Islet precursor cell (in vitro differentiated cells): ENCODE measurements around the gene APLF.
"Not testable (repeated sequence)": the region's sequence is repeated elsewhere in the genome, so short reads cannot be mapped to it uniquely, and the experiment has no call there.

Experiments
- DNase-seq: peaks from one replicate; pipeline ENCODE4 v3.0.0-alpha.2; 2018

APLF gene

DNA sequence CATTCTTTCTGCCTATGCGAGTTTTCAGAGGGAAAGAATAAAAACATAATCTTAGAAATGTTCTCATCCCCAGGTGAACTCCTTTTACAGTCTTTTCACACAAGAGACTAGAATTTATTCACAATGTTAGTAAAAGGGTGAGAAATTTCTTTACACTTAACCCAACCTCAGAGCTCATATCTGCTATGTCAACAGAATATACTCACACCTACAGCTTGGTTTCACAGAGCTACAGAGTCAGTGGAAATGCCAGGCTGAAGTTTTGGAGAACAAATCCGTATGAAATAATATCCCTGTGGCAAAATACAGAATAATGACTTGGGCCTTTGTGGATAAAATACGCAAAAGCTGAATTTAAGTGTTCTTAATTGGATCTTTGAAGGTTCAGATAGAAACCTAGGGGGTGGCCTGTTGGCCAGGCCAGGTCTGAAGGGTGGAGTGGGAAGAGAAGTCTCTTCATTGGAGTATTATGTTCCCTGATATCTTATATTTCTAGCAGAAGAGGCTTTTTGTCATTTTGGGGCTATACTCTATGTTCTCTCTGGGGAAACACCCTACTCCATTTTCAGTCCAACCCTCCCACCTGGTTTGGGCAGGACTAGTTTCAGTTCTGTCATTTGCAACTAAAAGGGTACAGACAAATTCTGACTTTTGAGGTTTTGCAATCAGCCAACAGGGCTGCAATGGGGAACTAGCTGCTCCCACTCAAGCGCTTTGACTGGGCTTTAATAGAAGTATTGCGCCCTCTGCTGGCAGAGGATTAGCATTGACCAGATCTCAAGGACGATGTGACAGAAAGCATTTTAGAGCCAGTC lies 26.0 kb upstream of the APLF start:
- DNase-seq: peak; percentile 87

DNA sequence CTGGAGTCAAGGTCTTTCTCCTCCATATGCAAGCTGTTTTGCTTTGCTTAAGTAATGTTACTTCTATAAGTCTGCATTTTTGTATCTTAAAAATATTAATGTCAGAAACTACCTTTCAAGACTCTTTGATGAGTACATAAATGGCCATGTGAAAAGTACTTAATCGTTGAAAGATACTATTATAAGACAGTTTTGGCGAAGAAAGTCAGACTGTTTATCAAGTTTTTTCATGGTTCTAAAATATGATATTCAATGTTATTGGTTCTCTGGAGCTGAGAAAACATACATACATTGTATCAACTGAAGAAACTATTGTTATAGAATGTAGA lies 25.4 kb upstream of the APLF start:
- DNase-seq: no peak

DNA sequence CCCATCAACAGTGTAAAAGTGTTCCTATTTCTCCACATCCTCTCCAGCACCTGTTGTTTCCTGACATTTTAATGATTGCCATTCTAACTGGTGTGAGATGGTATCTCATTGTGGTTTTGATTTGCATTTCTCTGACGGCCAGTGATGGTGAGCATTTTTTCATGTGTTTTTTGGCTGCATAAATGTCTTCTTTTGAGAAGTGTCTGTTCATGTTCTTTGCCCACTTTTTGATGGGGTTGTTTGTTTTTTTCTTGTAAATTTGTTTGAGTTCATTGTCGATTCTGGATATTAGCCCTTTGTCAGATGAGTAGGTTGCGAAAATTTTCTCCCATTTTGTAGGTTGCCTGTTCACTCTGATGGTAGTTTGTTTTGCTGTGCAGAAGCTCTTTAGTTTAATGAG lies 21.0 kb upstream of the APLF start:
- DNase-seq: not testable (repeated sequence)

DNA sequence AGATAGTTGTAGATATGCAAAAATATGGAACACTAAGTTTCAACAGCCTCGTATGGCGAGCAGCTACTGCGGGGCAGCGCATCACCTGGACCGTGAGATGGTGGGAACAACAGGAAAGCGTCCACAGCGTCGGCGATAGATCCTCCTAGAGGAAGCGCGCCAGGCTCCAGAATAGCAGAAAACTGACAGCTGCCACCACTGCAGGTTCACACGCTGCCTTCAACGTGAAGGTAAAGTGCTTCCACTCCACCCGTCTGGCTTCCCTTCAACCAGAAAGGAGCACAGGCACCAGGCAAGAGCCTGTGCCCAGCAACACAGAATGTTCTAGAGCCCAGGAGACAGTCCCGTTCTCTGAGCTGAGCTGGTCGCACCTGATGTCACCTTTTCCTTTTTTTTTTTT lies 20.3 kb upstream of the APLF start:
- no peak for DNase-seq

DNA sequence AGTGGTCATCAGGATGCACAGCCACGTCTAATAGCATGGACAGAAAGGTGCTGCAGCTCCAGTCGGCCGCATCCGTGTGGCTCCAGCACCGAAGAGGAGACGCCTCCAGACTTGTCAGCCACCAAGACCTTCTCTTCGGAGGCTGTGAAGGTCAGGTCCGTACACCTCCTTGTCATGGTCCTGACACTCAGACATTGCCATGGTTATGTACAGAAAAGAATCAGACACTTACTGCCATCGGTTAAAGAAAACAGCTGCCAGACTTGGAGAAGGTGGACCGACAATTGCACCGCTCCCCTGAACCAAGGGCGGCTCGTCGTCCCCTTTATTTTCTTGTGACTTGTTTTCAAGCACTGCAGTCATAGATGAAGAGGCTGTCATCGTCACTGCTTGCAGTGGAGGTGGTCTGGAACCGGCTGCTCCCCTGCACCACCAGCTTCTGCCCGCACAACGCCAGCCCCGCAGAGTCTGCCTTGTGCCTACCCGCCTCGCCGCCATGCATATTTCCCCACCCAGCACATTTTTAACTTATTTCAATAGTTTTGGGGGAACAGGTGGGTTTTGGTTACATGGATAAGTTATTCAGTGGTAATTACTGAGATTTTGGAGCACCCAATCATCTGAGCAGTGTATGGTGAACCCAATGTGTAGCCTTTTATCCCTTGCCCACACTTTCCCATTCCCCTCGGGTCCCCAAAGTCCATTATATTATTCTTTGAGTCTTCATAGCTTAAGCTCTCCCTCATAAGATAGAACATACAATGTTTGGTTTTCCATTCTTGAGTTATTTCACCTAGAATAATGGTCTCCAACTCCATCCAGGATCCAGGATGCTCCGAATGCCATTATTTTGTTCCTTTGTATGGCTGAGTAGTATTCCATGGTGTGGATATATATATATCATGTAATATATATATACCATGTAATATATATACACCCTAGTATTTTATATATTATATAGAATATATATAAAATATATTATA lies 18.4 kb upstream of the APLF start:
- no peak for DNase-seq

DNA sequence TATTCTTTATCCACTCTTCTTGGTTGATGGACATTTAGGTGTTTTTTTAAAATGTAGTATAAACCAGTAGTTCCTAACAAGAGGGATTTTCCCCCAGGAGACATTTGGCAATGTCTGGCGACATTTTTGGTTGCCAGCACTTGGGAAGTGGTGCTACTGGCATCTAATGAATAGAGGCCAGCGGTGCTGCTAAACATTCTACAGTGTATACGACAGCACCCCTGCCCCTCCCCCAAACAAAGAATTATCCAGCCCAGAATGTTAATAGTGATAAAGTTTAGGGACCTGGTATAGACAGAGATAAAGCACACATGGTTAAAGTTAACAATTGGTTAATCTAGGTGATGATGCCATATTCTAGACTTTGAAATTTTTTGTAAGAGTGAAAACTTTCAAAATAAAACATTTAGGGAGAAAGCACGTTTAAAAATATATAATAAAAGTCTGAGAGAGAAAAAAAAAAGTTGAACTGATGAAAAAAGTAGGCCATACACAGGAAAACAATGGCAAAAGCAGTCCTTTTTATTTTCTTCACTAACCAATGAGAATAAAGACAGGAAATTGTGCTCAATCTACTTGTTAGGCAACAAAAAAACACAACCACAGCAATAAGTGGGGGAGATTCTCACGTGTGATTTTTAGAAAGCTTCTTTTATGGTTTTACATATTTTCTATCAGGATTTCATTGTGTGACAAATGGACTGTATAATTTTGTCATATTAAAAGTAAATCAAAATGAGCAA lies 15.1 kb upstream of the APLF start:
- DNase-seq: no peak

DNA sequence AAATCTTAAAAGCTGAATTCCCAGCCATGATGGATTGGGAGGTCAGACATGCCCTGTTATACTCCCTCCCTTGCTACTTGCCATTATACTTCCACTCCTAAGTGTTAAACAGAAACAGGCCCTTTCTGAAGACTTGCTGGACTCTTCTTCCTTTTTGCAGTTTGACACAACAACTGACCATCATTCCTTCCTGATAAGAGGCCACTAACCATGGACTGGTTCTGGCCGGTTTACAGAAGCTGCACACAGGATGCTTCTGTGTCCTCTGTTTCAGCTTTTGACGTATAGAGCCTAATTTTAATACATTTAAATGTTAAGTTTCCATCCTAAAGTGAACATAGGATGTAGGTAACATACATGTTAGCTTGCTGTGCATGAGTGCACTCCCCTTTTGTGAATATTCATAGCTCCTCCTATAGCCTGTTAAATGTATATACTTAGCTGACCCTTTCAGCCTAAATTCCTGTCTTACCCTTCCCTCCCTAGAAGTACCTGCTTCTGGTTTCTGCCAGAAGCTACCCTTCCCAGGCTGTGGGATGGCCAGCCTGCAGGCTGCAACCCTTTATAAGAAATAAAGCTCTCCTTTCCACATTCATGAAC lies 13.5 kb upstream of the APLF start:
- no peak for DNase-seq

DNA sequence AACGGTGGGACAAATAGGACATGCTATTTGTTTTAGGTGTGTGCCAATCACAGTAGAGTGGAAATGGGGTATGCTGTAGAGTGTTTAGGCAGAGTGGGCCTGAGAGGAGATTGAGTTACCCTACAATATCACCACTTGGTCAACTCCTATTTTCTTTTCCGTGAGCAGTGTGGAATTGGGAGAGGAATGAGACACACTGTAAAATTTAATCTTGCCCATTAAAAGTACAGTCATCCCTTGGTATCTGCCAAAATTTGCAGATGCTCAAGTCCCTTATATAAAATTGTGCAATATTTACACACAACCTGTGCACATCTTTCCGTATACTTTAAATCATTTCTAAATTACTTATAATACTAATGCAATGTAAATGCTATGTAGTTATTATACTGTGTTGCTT lies 12.7 kb upstream of the APLF start:
- DNase-seq: no peak

DNA sequence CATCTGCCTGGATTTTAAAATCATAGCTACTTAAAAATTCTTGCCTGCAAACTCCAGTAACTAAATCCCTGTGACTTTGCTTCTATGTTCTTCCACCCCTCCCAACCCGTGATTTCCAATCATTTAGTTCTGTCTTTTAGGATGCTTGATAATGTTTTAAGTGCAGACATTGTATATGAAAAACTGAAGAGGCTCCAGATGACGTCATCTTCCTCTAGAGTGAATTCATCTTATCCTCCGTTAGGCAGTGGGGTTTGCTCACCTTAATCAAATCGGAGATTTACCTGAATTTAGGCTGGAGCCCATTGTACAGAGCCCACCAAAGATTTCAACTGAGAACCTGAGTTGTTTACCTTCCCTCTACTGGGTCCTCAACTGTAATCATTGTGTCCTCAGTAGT lies 11.2 kb upstream of the APLF start:
- DNase-seq: no peak

DNA sequence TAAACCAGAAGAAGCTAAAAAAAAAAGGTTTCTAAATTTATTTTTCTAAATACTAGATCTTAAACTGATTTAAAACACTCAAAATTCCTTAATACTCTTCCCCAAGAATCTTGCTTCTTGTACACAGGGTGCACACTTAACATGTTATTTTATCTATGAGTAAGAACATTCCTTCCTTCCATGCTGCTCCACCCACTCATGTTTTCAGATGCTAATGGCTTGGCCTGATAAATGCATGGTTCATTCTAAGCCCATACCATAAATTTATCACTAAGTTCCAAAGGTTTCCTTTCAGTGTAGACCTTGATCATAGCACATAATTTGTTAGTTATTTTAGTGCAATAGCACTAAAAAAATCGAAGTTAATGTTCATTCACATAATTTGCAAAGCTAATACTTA lies 8.4 kb upstream of the APLF start:
- DNase-seq: no peak

DNA sequence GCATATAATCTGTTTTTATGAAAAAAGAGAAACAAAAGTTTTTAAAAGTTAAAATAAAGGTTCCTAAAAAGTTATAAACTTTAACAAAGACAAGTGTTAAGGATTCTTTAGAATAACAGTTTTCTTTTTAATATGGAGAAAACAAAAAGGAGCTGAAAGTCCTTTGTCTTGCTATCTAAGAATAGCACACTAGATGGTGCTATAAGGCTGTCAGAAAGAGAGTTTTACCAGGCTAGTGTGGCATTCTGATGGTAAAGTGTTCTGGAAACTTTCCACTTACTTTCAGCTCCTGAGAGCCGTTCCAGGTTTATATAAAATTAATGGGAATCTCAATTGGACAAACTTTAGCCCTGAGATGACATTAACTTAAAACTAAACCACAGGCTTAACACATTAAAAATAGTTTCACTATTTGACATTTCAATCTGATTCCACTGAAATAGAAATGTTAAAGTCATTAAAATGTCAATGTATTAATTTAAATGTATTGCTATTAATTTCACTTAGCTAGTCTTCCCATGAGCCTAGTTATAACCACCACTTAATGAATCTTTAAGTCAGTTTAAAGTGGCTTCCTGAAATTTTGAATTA lies 4.0 kb upstream of the APLF start:
- no peak for DNase-seq

DNA sequence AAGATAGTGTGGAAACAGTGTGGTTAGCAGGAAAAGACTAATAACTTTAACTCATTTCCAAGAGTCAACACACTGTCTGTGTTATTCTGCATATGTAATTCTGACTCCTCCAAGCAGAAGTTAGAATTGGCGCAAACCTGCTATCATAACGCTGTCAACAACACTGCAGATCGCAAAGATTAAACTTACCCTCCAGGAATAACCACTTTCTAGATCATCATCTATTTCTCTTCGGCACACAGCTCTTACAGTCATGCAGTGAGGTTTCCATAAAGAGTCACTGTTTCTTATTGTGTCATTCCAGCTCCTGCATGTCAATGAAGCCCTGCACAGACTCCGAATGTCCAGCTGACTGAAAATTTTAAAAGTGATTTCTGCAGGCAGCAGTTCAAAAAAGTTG lies 2.7 kb upstream of the APLF start:
- DNase-seq: no peak

DNA sequence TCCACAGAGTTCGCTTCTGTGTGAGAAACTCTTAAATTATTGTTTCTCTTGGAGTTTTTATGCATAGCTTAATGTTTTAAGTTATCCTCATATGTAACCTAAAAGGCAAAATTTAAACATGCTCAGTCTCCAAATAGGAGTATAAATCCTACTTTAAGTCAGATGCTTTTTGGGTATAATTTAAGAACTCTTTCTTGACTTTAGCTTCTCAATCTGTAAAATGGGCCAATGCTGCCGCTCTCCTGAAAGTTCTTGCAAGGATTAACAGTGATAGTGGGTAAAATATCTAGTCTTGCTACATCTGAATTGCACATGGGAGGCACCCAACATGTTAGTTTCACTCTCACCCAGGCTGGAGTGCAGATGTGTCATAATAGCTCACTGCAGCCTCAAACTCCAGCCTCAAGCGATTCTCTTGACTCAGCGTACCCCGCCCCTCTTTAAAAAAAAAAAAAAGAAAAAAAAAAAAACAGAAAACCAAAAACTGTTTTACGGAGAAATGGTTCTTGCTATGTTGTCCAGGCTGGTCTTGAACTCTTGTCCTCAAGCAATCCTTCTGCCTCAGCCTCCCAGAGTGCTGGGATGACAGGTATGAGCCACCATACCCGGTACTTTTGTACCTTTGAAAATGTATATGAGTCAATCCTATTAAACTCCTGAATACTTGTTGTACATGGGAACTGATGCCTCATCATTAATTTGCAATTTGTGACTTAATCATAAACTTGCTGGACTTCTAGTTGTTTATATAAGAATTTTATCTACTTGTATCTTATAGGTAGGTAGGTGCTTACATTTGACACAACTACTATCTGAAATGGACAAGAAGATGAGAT lies 2.1 kb upstream of the APLF start:
- no peak for DNase-seq

DNA sequence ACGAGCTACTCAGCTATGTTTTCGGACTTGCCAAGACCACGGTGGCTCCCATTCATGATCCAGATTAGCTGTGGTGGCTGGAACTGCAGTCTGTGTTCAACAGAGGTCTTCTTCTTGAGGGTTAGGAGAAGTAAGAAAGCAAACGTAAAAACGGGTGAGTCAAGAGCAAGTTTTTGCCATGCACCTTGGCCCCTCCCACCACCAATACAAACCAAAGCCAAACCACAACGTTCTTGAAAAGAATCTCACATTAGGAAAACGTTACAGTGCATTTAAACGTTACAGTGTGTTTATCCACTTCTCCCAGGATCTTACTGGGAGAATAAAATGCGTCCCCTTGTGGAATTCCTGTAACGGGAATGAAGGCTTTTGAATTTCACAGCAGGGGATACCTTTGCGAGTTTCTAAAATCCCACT lies 1.0 kb upstream of the APLF start:
- DNase-seq: peak; percentile 61

DNA sequence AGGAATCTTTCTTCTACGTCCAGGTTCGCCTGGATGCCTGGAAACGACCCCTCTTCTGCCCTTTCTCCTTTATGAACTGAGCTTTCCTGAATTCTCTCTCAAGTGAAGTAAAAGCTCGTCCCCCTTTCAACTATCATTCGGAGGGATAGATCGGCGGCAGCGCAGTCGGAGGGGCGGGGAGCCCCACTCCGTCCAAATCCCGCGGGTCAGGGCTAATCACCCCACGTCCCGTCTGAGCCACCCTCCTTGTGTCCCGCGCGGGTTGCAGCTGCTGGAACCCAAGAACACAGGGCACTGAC lies 658 bp upstream of the APLF start:
- no peak for DNase-seq

DNA sequence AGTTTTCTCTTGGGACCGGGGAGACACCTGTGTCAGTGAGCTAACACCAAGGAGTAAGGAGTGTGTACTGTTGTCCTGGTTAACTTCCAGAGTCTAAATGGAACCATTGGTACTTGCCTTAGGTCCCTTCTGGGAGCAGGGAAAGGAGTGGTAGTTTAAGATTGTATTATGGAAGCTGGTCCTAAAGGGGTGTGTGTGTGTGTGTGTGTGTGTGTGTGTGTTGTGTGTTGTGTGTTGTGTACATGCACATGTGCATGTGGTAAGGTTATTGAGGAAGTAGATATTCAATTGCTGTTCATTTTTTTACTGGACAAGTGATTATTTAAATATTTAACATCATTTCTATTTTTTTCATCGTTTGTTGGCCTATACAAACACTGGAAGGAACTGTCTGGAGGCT lies 1.4 kb downstream of the APLF start:
- DNase-seq: no peak

DNA sequence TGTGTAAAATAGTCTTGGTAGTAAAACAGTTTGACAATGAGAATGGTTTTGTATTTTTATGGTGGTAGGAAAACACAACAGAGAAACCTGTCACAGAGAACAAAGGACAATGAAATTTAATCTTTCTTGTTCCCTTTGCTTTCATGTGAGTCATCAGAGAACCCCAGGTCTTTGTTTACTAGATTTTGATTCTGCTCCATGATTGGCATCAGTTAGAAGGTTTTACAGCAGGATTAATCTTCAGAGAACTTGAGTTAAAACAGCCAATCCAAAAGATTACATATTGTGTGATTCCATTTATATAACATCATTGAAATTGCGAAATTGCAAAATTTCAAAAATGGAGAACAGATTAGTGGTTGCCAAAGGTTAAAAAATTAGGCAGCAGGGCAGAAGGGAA lies 2.5 kb downstream of the APLF start:
- no peak for DNase-seq

DNA sequence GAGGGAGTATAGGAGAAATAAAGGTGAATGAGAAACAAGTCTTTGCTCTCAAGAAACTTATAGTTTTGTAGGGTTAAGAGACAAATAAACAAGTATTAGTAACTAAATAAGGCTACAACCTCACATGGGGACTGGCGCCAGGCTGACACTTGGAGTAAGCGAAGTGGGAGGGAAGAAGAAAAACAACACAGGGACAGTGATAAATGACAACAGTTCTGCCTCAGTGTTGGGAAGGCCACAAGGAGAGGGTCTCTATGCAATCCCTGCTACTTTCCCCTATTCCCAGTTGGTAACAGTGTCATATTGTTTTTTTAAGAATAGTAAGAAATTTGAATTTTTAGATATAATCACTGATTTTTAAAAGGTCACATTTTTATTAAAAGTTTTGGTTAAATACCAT lies 4.0 kb downstream of the APLF start:
- no peak for DNase-seq

DNA sequence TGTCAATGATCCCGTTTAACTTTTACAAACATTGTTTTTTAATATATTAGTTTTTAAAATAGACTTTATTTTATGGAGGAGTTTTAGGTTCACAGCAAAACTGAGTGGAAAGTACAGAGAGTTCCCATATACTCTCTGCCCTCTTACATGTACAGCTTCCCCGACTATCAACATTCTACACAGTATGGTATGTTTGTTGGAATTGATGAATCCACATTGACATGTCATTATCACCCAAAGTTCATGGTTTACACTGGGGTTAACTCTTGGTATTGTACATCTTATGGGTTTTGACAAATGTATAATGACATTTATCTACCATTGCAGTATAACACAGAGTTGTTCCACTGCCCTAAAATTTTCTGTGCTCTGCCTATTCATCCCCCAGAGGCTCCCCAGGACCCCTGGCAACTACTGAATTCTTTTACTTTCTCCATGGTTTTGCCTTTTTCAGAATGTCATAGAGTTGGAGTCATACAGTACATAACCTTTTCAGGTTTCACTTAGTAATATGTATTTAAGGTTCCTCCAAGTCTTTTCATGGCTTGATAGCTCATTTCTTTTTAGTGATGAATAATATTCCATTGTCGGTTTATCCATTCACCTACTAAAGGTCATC lies 5.5 kb downstream of the APLF start:
- no peak for DNase-seq

DNA sequence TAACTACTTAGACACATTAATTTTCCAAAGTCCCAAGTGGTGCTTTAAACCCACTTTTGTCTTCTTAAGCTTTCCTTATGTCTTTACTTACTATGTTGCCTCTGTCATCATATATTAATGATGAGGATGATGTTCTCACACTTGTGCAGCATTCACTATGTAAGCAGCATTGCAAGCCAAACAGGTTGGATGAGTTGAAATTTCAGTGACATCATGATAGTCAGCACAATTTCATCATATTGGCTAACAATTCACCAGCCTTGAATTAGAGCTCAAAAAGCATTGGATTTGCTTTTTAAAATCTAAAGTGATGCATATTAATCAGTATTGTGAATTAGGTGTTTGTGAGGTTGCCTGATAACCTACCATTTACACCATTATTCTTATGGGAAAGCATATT lies 7.7 kb downstream of the APLF start:
- DNase-seq: no peak

DNA sequence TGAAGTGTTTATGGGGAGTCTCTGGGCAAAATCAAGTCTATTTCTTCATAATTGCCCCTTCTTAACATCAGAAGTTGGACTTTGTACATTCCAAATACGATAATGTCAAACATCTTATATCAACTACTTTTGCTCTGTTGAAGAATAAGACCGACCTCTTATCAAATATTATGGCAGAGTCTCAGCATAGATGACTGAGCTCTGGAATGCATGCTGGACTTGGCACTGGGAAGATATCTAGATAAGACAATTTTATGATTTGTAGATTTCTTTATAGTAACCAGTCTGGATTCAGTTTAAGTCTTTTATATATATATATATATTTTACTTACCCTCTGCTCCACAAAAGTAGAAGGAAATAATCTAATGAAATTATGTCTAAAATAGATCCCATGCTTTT lies 8.2 kb downstream of the APLF start:
- DNase-seq: no peak

DNA sequence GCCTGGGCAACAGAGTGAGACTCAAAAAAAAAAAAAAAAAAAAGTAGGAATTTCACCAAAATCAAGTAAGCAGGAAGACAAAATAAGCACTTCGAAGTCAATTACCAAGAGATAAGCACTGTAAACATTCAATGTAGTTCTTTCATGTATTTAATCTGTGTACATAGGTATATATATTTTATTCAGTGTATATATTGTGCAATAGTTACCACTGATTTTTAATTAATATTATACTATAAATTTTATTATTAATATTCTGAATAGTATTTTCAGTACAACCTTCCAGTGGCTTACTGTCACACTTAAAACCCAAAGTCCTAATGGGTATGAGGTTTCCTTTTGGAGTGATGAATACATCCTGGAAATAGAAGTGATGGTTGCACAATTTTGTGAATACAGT lies 9.1 kb downstream of the APLF start:
- no peak for DNase-seq
